ENCODE results near the gene KCNE2.

Gene KCNE2

GRCh38 chr21:34333121-34333739 is 30.6 kb upstream of the KCNE2 start:
- no peaks in the 10 kb centered on the region for H3K79me2 ChIP-seq (ENCODE audit: insufficient read depth, low read length)
- H3K9ac ChIP-seq (ENCODE audit: low read depth, low read length, poor library complexity, severe bottlenecking), result no peak overlapping the region
- H3K27me3 ChIP-seq (ENCODE audit: insufficient read depth, low read length, poor library complexity, severe bottlenecking), result no peaks in the 10 kb centered on the region
- no peak overlapping the region for H3K4me2 ChIP-seq (ENCODE audit: low read depth, low read length, poor library complexity, severe bottlenecking)
- H3K4me1 ChIP-seq (ENCODE audit: insufficient read depth, low read length, poor library complexity, severe bottlenecking), result no peaks in the 10 kb centered on the region
- H3K4me3 ChIP-seq (ENCODE audit: low read length, poor library complexity, severe bottlenecking), result no peak overlapping the region
- no peaks in the 10 kb centered on the region for H3K9me2 ChIP-seq (replicated peaks; ENCODE audit: low read depth, low read length)
- TF ChIP-seq EZH2phosphoT487 (IDR thresholded peaks at IDR 0.05; ENCODE audit: borderline replicate concordance) (no peak), CTCF (conservative IDR thresholded peaks at IDR 0.05; ENCODE audit: low read length) (no peak)
- H2AFZ ChIP-seq (ENCODE audit: low read length), result no peak overlapping the region
- no peaks in the 10 kb centered on the region for H3K36me3 ChIP-seq (ENCODE audit: insufficient read depth, low read length)
- H3F3A ChIP-seq (ENCODE audit: low read depth), result no peaks in the 10 kb centered on the region
- no peaks in the 10 kb centered on the region for H3K9me3 ChIP-seq (ENCODE audit: insufficient read depth, low read depth, low read length)
- no peaks in the 10 kb centered on the region for H4K20me1 ChIP-seq (ENCODE audit: insufficient read depth, low read length, poor library complexity, severe bottlenecking)

- Histone ChIP-seq H3K4me1 (ENCODE audit: insufficient read depth, low read length, poor library complexity, severe bottlenecking) (no peaks in the 10 kb centered on the region), H3K9ac (ENCODE audit: low read depth, low read length, poor library complexity, severe bottlenecking) (no peak overlapping the region), H3K36me3 (ENCODE audit: insufficient read depth, low read length) (no peaks in the 10 kb centered on the region), H3K4me2 (ENCODE audit: low read depth, low read length, poor library complexity, severe bottlenecking) (no peak overlapping the region), H3K9me3 (ENCODE audit: insufficient read depth, low read depth, low read length) (no peaks in the 10 kb centered on the region), H4K20me1 (ENCODE audit: insufficient read depth, low read length, poor library complexity, severe bottlenecking) (no peaks in the 10 kb centered on the region), H3K27me3 (ENCODE audit: insufficient read depth, low read length, poor library complexity, severe bottlenecking) (no peaks in the 10 kb centered on the region), H2AFZ (ENCODE audit: low read length) (no peak overlapping the region), H3F3A (ENCODE audit: low read depth) (no peaks in the 10 kb centered on the region), H3K9me2 (replicated peaks; ENCODE audit: low read depth, low read length) (no peaks in the 10 kb centered on the region), H3K79me2 (ENCODE audit: insufficient read depth, low read length) (no peaks in the 10 kb centered on the region), H3K4me3 (ENCODE audit: low read length, poor library complexity, severe bottlenecking) (no peak overlapping the region)
- TF ChIP-seq CTCF (conservative IDR thresholded peaks at IDR 0.05; ENCODE audit: low read length) (no peak), EZH2phosphoT487 (IDR thresholded peaks at IDR 0.05; ENCODE audit: borderline replicate concordance) (no peak)
Measured at GRCh38 chr21:34335316-34335715, 28.5 kb upstream of the KCNE2 start.

GRCh38 chr21:34336245-34336644 is 27.6 kb upstream of the KCNE2 start:
- no peaks in the 10 kb centered on the region for H3K79me2 ChIP-seq (ENCODE audit: insufficient read depth, low read length)
- no peaks in the 10 kb centered on the region for H3K9me3 ChIP-seq (ENCODE audit: insufficient read depth, low read depth, low read length)
- H3F3A ChIP-seq (ENCODE audit: low read depth), result no peaks in the 10 kb centered on the region
- no peaks in the 10 kb centered on the region for H3K27me3 ChIP-seq (ENCODE audit: insufficient read depth, low read length, poor library complexity, severe bottlenecking)
- no peaks in the 10 kb centered on the region for H4K20me1 ChIP-seq (ENCODE audit: insufficient read depth, low read length, poor library complexity, severe bottlenecking)
- H2AFZ ChIP-seq (ENCODE audit: low read length), result no peak overlapping the region
- H3K4me1 ChIP-seq (ENCODE audit: insufficient read depth, low read length, poor library complexity, severe bottlenecking), result no peaks in the 10 kb centered on the region
- no peak overlapping the region for H3K4me2 ChIP-seq (ENCODE audit: low read depth, low read length, poor library complexity, severe bottlenecking)
- no peaks in the 10 kb centered on the region for H3K9me2 ChIP-seq (replicated peaks; ENCODE audit: low read depth, low read length)
- H3K9ac ChIP-seq (ENCODE audit: low read depth, low read length, poor library complexity, severe bottlenecking), result no peak overlapping the region
- H3K36me3 ChIP-seq (ENCODE audit: insufficient read depth, low read length), result no peaks in the 10 kb centered on the region
- no peak overlapping the region for H3K4me3 ChIP-seq (ENCODE audit: low read length, poor library complexity, severe bottlenecking)
- no peak for TF ChIP-seq CTCF (conservative IDR thresholded peaks at IDR 0.05; ENCODE audit: low read length)
- TF ChIP-seq EZH2phosphoT487 (IDR thresholded peaks at IDR 0.05; ENCODE audit: borderline replicate concordance), result no peak

All from Loucy (cell line).